ENCODE measurements around the gene HDAC9.
A peak's percentile ranks its signal among the peaks of the same experiment; 100 is the strongest.

HDAC9 gene

DNA sequence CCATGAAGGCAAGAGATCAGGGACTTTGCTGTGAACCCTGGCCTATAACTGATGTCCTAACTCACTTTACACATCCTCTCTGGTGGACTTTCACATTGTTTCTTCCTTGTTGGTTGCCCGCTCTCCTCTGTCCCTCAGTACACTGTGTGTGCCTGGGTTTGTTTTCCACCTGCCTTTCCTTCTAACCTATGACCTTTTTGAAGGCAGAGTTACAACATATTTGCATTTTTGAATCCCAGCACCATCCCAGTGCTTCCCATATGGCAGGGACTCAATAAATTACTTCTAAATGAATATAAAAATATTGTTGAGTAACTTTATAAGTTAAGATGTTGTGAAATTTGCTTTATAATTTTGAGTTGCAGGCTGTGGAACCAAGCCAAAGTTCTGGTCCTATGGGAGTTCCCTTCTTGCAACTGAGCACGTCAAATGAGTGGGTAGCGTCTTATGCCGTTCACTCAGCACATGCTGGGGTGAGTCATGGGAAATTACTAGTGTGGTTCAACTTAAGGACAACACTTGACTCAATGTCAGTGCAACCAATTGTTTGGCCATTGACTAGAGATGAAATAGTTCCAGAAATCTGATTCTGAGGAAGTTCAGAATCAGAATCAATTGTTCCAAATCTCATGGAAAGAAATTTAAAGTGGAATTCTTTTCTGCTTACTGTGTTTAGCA is 370.9 kb downstream of the HDAC9 start:
- peak; percentile 96 for DNase-seq (ENCODE audit: extremely low read depth, low read depth)
- TF ChIP-seq, protein P1, sequence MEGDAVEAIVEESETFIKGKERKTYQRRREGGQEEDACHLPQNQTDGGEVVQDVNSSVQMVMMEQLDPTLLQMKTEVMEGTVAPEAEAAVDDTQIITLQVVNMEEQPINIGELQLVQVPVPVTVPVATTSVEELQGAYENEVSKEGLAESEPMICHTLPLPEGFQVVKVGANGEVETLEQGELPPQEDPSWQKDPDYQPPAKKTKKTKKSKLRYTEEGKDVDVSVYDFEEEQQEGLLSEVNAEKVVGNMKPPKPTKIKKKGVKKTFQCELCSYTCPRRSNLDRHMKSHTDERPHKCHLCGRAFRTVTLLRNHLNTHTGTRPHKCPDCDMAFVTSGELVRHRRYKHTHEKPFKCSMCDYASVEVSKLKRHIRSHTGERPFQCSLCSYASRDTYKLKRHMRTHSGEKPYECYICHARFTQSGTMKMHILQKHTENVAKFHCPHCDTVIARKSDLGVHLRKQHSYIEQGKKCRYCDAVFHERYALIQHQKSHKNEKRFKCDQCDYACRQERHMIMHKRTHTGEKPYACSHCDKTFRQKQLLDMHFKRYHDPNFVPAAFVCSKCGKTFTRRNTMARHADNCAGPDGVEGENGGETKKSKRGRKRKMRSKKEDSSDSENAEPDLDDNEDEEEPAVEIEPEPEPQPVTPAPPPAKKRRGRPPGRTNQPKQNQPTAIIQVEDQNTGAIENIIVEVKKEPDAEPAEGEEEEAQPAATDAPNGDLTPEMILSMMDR (IDR thresholded peaks at IDR 0.05; ENCODE audit: low read depth, low read length, missing control alignments): no peak
- no peak overlapping the region for H3K4me3 ChIP-seq (replicated peaks; ENCODE audit: low read depth, low read length)

DNA sequence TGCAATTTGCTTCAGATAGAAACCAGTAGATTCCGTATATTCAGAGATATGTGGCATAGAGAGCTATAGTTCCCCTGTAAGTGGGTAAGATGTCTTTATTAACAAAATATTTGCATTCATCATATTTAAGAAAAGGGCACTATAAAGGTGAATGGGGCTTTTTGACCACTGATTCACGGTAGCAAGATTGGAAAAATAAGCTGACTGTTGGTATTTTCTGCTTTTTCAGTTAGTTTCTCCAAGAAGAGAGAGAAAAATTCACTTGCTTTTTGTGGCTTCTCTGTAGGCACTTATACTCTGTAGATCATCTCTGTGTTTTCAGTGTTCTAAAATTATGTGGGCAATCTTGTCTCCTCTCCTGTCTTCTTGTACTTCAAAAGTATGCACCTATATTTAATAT is 376.8 kb downstream of the HDAC9 start:
- TF ChIP-seq, protein P1 (IDR thresholded peaks at IDR 0.05; ENCODE audit: low read depth, low read length, missing control alignments): no peak
- no peak overlapping the region for H3K4me3 ChIP-seq (replicated peaks; ENCODE audit: low read depth, low read length)
- DNase-seq (ENCODE audit: extremely low read depth, low read depth): no peak

GRCh38 chr7:18873734-18874336 is 378.3 kb downstream of the HDAC9 start:
- H3K4me3 ChIP-seq (replicated peaks; ENCODE audit: low read depth, low read length): no peak overlapping the region
- DNase-seq (ENCODE audit: extremely low read depth, low read depth): no peak
- TF ChIP-seq, protein P1 (IDR thresholded peaks at IDR 0.05; ENCODE audit: low read depth, low read length, missing control alignments): peak; percentile 69

GRCh38 chr7:18874880-18875279 is 379.3 kb downstream of the HDAC9 start:
- H3K4me3 ChIP-seq (replicated peaks; ENCODE audit: low read depth, low read length): no peak overlapping the region
- no peak for DNase-seq (ENCODE audit: extremely low read depth, low read depth)
- TF ChIP-seq, protein P1 (IDR thresholded peaks at IDR 0.05; ENCODE audit: low read depth, low read length, missing control alignments): no peak

- TF ChIP-seq, protein P1 (IDR thresholded peaks at IDR 0.05; ENCODE audit: low read depth, low read length, missing control alignments): no peak
- DNase-seq (ENCODE audit: extremely low read depth, low read depth): no peak
- H3K4me3 ChIP-seq (replicated peaks; ENCODE audit: low read depth, low read length): no peak overlapping the region
Observed at GRCh38 chr7:18877874-18878273, 382.3 kb downstream of the HDAC9 start.

GRCh38 chr7:18886832-18887231 is 391.3 kb downstream of the HDAC9 start:
- H3K4me3 ChIP-seq (replicated peaks; ENCODE audit: low read depth, low read length): no peak overlapping the region
- TF ChIP-seq, protein P1 (IDR thresholded peaks at IDR 0.05; ENCODE audit: low read depth, low read length, missing control alignments): no peak
- no peak for DNase-seq (ENCODE audit: extremely low read depth, low read depth)
